HG03565 (cell line): Measurements from ENCODE around the gene FRMD5.

Source experiments
- ATAC-seq: cut with Tn5 transposase; IDR thresholded peaks from one replicate; pipeline ENCODE4 v1.9.1; 2021; ENCODE audit warnings: mild to moderate bottlenecking, moderate library complexity; ENCODE audit not compliant: unreplicated experiment

Gene FRMD5

DNA sequence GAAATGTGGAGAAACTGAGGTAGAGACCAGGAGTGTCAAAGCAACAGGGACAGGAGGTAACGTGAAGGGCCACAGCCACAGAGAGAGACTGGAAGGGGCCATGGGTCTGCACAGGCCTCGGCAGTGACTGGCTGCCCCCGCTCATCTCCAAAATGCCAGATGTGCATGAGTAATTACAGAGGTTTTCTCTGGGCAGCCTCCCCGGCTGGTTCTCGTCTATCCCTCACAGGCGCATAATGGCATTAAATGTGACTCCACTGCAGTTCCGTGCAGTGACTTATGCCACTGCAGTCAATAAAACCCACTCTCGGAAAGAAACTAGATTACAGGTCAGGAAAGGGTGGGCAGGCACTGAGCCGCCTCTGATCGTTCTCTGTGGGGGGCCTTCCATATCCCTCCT lies 293.6 kb downstream of the FRMD5 start:
- ATAC-seq = no peak

DNA sequence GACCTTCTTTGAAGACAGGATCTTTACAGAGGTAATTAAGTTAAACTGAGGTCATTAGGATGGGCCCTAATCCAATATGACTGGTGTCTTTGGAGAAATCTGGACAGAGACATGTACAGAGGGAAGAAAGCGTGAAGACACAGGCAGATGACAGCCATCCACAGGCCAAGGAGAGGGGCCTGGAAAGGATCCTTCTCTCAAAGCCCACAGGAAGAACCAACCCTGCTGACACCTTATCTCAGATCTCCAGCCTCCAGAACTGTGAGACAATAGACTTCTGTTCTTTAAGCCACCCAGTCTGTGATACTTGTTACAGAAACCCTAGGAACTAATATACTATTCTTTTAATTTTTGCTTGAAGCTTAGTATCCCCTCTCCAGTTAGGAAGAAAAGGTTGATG lies 294.1 kb downstream of the FRMD5 start:
- no peak for ATAC-seq

DNA sequence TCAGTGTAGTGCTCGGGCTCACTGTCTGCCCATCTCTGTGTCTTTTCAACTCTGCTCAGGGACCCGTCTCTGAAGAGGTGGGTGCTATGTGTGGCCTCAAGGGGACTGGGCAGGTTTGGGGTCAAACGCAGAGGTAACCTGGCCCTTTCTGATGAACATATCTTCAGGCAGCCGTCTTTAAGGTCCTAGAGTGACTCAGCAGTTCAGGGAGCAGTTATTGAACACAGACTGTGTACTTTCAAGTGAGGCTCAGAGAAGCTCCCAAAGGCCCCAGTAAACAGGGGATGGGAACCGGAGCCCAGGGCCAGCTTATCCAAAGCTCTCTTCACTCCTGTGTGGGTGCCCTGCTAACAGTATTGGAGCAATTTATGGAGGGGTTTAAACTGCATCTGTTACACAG lies 295.1 kb downstream of the FRMD5 start:
- no peak for ATAC-seq

DNA sequence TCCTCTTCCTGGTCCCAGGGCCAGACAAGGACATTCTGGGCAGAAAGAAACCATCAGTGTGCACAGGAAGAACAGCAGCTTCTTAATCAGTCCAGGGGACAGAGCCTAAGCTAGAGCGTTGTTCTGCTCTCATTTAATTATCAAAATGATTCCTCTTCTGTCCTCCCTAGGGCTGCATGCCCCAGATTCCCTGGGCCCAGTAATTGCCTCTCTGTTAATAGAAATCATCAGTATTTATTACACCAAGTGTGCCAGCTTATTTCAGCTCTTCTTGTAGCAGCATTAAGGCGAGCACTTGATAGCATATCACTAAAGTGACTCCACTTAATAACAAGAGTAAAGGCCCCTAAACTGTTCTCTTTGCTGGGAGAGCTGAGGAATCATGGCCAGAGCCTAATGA lies 296.2 kb downstream of the FRMD5 start:
- no peak for ATAC-seq

DNA sequence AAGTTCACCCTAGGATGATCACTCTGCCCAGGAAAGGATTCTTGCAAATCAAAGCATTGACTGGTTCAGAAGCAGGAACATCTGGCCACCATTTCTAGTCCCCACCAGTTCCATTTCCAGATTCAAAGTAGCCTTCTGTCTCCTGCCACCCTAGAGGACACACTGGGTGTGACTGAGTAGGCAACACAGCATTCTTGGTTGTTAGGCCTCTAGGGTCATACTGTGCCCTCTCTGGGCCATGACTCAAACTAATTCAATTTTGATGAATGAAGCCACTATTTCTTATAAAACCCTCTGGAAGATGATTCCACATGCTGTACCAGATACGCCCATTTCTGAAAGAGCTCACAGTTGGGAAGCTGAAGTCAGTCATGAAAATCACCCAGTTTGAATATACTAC lies 298.5 kb downstream of the FRMD5 start:
- no peak for ATAC-seq

DNA sequence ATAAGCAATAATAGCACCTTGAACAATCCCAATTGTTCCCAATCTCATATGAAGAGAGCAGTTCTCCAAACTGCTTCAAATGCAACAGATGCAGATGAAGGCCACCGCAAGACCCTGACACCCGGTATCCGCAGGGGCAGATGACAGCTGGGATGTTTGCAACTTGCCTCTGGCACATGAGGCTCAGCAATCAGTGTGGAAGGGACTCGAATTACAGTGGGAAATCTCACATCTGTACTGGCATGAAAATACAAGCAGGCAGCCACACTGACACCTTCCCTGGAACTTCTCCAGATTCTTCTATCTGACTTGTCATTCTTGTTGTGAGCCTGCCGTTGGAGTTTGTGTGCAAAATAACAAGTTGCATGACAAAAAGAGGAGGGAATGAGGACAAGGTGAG lies 299.5 kb downstream of the FRMD5 start:
- no peak for ATAC-seq

DNA sequence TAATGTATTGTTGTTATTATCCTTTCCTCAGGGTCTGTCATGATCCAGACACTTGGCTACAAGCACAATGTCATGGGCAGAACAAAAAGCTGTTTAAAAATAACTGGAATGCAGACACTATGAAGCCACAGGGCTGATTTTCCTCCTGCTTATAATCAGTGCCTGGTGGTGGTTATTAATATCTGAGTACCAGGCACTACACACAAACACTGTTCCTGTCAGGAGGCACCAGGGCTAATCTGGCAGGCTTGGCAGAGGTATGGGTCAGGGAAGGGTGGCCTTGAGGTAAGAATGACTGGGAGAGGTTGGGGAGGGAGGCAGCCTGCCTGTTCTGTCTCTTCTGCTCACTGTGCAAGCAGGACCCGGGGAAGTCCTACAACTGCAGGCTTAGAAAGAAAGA lies 301.1 kb downstream of the FRMD5 start:
- ATAC-seq = no peak

DNA sequence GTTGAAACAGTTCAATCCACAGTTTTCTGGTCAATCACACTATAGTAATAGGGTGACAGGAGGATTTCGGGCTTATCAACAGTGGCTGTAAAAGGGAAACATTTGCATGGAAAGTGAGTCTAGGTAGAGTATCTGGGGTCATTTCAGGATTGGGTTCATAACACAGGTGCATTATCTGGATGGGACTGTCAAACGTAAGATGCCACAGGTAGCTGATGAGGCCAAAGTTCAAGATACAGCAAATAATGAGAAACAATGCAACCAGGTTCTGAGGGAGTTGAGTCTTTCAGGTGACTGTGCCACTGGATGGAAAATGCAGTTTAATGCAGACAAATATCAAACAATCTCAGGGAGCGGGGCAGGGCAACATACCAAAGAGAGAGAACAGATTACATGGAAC lies 306.0 kb downstream of the FRMD5 start:
- no peak for ATAC-seq

DNA sequence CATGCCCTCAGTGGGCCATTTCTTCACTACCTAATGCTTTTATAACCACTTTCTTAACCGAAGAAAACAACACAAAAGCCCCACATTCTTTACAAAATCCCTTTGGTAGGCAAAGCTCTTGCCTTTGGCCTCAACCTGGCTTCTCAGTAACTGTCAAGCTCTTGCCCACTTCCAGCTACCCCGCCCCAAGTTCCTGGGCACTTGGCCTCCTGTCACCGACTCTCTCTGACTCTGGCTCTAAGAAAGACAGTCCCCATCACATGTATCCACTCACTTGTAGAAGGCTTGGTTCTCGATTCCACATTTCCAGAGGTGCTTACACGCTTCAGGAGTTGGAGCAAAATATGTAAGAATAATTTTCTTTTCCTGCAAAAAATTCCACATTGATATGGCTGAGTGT lies 307.2 kb downstream of the FRMD5 start:
- no peak for ATAC-seq

DNA sequence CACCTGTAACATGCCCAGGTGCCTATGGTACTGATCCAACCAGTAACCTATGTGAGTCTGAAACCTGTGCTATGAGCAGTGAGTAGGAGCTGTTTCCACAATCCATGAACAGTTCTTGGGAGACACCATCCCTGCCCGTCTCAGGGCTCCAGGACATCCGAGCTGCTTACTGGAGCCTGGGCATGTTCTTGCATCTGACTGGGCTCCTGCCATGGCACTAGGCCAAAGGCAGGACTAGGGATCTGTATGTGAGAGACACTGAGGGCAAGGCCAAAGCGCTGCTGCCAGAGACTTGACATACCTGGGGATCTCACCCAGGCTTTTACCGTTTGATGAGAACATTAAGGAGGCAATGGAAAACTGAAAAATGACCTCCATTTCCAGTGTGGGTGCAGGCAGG lies 308.5 kb downstream of the FRMD5 start:
- ATAC-seq = no peak

DNA sequence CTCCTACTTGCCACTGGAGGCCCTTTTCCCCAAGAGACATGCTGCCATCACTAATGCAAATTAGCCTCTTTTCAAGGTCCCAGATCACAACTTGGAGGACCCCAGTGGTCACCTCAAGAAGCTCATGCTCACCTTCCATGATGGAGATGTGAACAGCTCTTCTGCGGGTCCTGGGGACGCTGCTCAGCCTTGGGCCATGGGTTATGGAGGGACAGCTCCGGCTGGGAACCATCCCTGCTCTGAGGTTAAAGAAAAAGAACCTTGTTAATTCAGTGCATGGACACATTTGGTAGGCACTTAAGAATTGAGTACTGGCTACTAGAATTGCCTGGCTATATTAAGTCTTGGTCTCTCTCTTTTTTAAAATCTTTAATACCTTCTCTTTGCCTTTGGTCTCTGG lies 311.5 kb downstream of the FRMD5 start:
- ATAC-seq = no peak

DNA sequence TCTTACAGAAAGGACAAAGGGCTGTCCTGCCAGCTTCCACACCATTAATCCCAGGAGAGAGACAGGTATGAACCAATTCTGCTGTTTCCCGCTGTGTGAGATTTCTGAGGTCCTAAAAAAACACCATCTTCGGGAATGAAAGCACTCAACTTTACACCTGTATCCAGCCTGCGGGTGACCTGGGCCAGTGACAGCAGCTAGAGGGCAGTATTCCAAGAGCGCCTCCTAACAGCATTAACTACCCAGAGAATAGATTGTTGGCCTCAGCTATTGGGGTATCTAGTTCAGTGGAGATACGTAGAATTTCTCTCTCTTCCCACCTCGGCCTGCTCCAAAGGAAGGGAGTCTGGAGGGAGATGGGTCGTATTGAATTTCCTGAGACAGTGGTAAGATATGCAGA lies 313.1 kb downstream of the FRMD5 start:
- ATAC-seq = no peak

DNA sequence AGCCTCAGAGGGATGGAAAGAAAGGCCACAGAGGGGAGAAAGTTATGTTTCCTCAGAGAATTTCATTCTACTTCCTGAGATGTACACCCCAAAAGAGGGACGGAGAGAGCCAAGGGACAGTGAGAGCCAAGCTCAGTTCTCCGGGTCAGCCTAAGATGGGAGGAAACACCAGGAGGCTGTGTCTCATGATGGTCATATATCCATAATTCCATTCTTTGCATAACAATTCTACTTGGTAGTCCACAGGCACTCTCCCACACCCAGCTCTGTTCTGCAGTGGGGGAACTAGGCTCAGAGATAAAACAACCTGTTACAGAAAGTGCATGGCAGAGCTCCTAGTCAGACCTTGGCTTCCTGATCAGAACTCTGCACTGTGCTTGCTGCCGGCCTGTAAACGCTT lies 313.8 kb downstream of the FRMD5 start:
- ATAC-seq = no peak

DNA sequence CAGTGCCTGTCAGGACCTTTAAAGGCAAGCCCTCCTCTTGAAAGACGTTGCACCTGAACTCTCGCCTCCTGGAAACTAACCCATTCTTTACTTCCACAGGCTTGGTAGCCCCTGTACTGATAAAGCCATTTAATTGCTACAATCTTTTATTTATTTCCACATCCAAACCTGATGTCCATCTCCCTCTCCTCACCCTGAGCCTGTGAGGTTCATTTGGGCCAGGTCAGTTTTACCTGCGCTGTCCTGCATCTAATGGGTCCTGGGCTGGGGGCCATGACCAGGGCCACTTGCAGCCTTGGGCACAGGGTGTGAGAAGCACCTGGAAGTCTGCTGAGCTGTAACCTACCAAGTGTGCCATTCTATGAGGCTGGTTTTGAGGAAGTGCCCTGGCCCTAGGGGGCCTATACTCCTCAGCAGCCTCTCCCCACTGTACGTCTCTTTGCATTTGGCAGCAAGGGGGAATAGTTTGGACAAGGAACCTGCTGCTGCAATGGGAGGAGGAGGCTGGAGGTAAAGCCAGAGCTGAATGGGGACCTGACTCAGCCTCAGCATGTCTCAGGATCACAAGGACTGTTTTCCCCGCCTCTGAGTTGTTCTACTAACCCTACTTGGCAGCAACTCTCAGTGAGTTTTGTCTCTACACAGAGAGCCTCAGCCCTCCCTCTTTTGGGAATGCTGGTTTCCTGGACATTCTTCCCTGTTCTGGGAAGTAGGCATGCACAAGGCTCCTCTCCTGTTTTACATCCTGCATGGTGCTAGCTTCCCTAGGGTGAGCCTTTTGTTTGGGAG lies 314.5 kb downstream of the FRMD5 start:
- ATAC-seq = no peak

DNA sequence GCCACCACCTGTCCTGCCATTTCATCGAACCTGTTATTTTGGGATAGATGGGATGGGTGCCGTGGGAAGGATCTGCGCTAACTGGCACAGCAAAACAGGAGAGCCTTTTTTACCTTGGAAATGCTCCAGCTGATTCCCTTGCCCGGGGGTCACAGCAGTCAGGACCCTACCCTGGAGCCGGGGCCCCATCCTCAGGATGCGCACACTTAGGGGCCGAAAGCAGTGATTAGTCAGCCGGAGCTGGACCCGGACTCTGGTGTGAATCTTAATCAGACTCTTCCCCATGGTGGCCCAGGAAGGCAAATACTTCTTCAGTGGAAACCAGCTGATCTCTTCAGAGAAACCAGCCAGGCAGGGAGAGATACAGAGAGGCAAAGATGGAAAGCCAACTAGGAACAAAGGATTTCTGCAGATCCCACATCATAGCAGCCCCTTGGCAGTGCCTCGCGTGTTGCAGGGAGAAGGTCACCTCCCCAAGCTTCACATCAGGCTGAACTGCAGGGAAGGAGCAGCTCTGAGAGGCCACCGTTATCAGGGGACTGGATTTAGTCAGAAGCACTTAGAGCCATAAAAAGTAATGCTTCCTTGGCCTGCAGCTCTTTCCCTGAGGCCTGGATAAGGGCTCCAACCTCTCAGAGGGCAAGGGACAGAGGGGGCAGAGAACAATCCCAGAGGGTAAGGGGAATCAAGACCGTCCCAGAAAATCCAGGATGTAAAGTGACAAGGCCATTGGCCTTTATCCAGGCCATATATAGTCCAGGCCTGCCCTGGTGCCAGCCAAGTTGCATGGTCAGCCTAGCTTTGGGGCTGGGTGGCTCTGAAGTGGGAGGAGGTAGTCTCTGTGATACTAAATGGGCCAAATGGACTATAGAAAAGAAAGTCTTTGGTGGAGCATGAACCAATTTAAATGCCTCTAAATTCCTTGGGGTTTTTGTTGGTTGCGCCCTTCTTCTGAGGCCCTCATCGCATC lies 315.4 kb downstream of the FRMD5 start:
- no peak for ATAC-seq

DNA sequence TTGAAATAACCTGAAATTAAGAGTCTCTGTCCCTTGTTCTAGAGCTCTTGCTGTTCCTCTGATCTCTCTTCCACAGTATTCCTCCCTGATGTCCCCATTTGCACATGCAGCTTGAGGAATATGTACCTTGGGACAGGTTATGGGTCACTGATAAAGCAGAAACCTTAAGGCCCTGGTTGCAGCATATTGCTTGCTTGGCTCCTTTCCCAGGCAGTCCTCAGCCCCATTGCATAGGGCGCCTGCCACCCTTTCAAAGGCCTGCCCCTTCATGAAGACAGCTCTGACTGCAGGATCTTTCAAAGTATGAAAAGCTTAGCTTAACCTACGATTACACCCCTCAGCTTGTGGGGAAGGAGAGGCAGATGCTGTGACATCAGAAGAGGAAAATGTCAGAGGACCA lies 316.6 kb downstream of the FRMD5 start:
- no peak for ATAC-seq

DNA sequence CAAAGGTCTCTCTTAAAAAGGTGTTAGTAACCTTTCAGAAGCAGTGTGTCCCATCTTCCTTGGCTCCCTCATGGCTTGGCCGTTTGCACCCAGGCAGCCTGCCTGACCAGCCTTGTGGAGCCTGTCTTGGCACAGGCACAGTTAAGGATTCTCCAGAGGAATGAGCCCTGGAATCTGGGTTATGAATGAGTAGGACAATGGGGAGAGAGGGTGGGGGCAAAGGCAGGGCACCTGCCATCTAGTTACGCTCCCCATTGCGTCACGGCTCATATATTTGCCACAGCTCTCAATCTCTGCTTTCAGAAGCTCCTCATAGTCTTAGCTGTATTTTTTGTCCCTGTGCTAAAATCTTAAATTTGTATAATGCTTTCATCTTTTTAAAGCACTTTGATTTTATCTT lies 317.7 kb downstream of the FRMD5 start:
- no peak for ATAC-seq

DNA sequence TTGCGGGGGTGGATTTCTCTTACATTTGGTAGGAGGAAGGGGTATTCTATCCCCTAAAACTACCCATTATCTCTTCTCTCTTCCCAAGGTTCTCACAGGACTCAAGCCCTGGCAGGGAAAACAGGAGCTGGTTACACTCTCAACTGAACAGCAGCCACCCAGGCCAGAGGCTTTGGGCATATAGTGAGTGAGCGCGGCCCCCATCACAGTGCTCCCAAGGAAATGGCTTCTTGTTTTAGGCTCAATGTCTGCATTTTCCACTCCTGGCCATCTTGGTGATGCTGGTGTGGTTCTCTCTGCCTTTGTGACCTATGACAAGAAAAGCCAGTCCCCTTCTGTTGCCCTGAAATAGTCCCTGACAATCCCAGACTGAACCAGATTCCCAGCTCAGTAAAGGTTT lies 318.2 kb downstream of the FRMD5 start:
- no peak for ATAC-seq

DNA sequence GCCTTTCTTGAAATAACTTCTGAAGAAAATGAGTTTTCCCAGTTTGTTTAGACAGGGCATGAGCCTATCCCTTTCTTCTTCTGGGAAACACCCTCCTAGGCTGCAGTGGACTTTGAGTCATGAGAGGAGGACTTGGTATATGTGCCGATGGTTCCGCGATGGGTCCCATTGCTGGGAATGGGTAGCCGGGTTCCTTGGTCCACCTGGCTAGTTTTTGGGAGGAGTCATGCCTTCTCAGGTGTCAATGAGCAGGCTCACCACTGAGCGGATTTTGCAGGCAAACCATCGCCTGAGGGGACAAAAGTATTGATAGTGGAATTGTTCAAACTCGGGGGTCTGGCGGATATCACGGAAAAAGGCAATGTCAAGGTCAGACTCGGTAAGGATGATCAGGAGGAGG lies 321.4 kb downstream of the FRMD5 start:
- no peak for ATAC-seq

DNA sequence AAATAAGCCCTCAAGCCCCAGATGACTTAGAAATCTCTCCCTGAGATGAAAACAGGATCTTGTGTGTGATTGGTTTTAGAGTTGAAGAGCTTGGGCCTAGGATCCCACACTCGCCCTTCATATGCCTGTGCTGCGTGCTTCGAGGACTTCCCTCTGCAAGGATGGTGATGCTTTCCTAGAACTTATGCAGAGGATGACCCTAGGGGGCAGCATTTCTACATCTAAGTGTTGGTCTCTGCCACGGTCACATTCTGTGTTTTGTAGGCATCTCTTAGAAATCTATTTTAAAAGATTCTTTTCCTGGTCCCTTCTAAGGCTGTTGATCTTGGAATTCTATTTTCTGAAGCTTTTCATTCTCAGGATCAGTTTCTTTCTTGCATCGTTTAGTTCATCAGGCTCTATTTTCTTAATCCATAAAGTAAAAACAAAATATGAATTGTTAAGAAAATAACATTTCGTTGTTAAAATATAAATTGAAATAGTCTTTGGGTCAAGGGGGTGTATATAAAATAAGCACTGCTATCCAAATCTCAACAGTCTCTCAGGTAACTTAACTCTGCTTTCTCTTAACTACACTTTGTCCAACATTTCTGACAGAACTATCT lies 322.6 kb downstream of the FRMD5 start:
- no peak for ATAC-seq

DNA sequence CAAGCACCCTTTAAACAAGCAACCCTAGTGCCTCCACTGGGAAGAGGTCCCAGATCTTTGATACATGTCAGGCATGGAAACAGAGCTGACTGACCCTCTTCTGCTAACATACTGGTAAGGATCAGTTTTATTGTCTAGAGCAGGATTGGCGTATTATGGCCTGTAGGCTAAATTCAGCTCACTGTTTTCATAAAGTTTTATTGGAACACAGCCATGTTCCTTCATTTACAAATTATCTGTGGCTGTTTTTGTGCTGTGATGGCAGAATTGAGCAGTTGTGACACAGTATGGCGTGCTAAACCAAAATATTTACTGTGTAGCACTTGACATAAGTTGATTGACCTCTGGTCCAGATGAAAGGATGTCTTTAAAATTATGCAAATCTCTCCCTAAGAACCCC lies 323.2 kb downstream of the FRMD5 start:
- ATAC-seq = no peak

DNA sequence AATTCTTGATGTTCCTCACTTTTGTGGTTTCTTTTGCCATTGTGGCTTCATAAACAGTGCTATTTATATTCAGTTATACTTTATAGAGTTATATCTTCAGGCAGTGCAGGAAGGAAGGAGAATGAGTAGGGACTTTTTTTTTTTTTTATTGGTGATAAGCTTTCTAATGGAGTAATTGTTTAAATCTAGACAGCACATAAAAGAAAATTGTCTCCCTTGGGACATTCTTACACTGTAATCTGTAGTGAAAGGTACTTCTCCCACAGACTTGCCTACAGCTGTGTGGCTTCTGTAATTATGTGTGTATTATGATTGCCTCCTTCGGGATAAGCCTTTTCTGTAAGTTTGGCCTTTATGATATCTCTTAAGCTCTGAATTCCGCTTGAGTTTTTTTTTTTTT lies 326.7 kb downstream of the FRMD5 start:
- no peak for ATAC-seq
